ENCODE data around the gene CLPSL1.

- TF ChIP-seq CTCF (IDR thresholded peaks at IDR 0.05; ENCODE audit: insufficient read depth, low read length) (no peak), SPI1 (IDR thresholded peaks at IDR 0.05; ENCODE audit: borderline replicate concordance, low read depth) (no peak), POLR2AphosphoS5 (IDR thresholded peaks at IDR 0.05; ENCODE audit: low read depth) (no peak), REST (IDR thresholded peaks at IDR 0.05; ENCODE audit: insufficient replicate concordance, low read depth) (no peak), GABPA (IDR thresholded peaks at IDR 0.05; ENCODE audit: low read depth) (no peak)
Measured at GRCh38 chr6:35747877-35748276, 32.9 kb upstream of the CLPSL1 start.
